Vagina (tissue), 2 donors: ENCODE measurements around the gene KRTAP1-1. TPM values are rescaled to one million over a fixed set of nuclear protein-coding genes. Genes with fewer than 3 reads are reported as not detected.
"Not testable (repeated sequence)": the region's sequence is repeated elsewhere in the genome, so short reads cannot be mapped to it uniquely, and the experiment has no call there.

Experiments
- DNase-seq, 2 donors: peaks; one replicate each; pipeline ENCODE4 v3.0.0-alpha.2; 2017; ENCODE audit errors: extremely low spot score in 2 of 2
- H3K27ac ChIP-seq: fragments of 200-600 bp; sonication (generic); one replicate; pipeline ENCODE4 v1.5.1; 2019
- H3K27me3 ChIP-seq: fragments of 200-600 bp; sonication (generic); one replicate; pipeline ENCODE4 v1.5.1; 2019
- H3K36me3 ChIP-seq, 2 donors: fragments of 200-600 bp; sonication (generic); one replicate each; pipeline ENCODE4 v1.5.1; 2017 to 2019
- H3K4me1 ChIP-seq: fragments of 200-600 bp; sonication (generic); one replicate; pipeline ENCODE4 v1.5.1; 2019
- H3K4me3 ChIP-seq, 2 donors: fragments of 200-600 bp; sonication (generic); 1 replicate in 1 of 2; 2 replicates in 1 of 2; pipeline ENCODE4 v1.5.1; 2016 to 2019
- H3K9me3 ChIP-seq: fragments of 200-600 bp; sonication (generic); one replicate; pipeline ENCODE4 v1.5.1; 2019
- POLR2A ChIP-seq, 2 donors: fragments of 450-650 bp; IDR thresholded peaks; one replicate each; pipeline ENCODE4 v1.6.1; 2017; ENCODE audit warnings: antibody characterized with exemption in 2 of 2, mild to moderate bottlenecking in 2 of 2, moderate library complexity in 2 of 2
- POLR2AphosphoS5 ChIP-seq, 2 donors: sonication (generic); formaldehyde crosslinking; IDR thresholded peaks; one replicate each; pipeline ENCODE4 v1.9.0; 2017; ENCODE audit warnings: antibody characterized with exemption in 2 of 2, mild to moderate bottlenecking in 2 of 2, low read depth in 1 of 2; ENCODE audit not compliant: insufficient read depth in 1 of 2
- intact Hi-C: fragments of 100-400 bp; cut with DNase I; formaldehyde crosslinking; loops from one replicate; pipeline ENCODE4 v1.15.1; 2023
- total RNA-seq: library from RNA; depleted of rRNA; stranded (reverse); fragments of >200 nt; gene quantifications from one replicate; pipeline ENCODE4 v1.2.3, GENCODE V29; 2016
- TF ChIP-seq, protein P1 (sequence below), 3 experiments: fragments of 450-650 bp in 2 of 3; fragments of 200-600 bp in 1 of 3; sonication (generic) in 1 of 3; IDR thresholded peaks; one replicate each; pipeline ENCODE4 v1.5.1; 2017 to 2019; ENCODE audit warnings: antibody characterized with exemption in 3 of 3, mild to moderate bottlenecking in 2 of 3, moderate library complexity in 2 of 3

KRTAP1-1 gene
- total RNA-seq, 1 donor from 2014 or later: not detected

DNA sequence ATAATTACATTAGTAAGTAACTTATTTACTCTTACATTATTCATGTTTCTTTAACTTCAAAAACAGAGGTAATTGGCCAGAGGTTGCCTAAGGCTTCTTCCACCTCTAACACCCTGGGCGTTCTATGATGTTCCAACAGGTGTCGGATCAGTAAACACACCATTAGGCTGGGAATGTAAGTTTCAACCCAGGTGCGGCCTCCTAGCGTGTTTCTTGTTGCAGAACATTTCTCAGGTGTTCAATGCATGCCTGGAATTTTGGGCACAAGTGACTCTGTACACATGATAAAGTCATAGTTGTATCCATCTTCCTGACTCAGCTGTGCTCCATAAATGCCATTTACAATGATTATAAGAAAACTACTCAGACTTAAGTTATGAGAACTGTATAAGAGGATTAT is 12.8 kb upstream of the KRTAP1-1 start:
- no peak overlapping the region for H3K4me3 ChIP-seq
- H3K27me3 ChIP-seq: no peaks in the 10 kb centered on the region
- H3K36me3 ChIP-seq: no peaks in the 10 kb centered on the region
- DNase-seq: no peak
- intact Hi-C loops: no loop called here
- TF ChIP-seq, protein P1, sequence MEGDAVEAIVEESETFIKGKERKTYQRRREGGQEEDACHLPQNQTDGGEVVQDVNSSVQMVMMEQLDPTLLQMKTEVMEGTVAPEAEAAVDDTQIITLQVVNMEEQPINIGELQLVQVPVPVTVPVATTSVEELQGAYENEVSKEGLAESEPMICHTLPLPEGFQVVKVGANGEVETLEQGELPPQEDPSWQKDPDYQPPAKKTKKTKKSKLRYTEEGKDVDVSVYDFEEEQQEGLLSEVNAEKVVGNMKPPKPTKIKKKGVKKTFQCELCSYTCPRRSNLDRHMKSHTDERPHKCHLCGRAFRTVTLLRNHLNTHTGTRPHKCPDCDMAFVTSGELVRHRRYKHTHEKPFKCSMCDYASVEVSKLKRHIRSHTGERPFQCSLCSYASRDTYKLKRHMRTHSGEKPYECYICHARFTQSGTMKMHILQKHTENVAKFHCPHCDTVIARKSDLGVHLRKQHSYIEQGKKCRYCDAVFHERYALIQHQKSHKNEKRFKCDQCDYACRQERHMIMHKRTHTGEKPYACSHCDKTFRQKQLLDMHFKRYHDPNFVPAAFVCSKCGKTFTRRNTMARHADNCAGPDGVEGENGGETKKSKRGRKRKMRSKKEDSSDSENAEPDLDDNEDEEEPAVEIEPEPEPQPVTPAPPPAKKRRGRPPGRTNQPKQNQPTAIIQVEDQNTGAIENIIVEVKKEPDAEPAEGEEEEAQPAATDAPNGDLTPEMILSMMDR (IDR thresholded peaks at IDR 0.05): no peak
- no peak for TF ChIP-seq POLR2A (IDR thresholded peaks at IDR 0.05)
- TF ChIP-seq POLR2AphosphoS5 (IDR thresholded peaks at IDR 0.05; ENCODE audit: insufficient read depth in 1 of 2, low read depth in 1 of 2): no peak
- no peaks in the 10 kb centered on the region for H3K9me3 ChIP-seq
- H3K27ac ChIP-seq: no peak overlapping the region
- no peaks in the 10 kb centered on the region for H3K4me1 ChIP-seq

DNA sequence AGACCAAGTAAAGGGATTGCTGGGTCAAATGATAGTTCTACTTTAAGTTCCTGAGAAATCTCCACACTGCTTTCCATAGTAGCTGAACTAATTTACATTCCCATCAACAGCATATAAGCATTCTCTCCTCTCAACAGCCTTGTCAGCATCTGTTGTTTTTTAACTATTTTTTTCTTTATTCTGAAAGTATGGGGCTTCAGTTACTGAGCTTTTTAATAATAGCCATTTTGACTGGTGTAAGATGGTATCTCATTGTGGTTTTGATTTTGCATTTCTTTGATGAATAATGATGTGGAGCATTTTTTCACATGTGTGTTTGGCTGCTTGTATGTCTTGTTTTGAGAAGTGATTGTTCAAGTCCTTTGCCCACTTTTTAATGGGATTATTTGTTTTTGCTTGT is 11.3 kb upstream of the KRTAP1-1 start:
- intact Hi-C loops: no loop called here
- TF ChIP-seq, protein P1 (IDR thresholded peaks at IDR 0.05): no peak
- no peak for TF ChIP-seq POLR2AphosphoS5 (IDR thresholded peaks at IDR 0.05; ENCODE audit: insufficient read depth in 1 of 2, low read depth in 1 of 2)
- no peak for TF ChIP-seq POLR2A (IDR thresholded peaks at IDR 0.05)
- no peaks in the 10 kb centered on the region for H3K36me3 ChIP-seq
- no peak overlapping the region for H3K4me3 ChIP-seq
- DNase-seq: no peak
- H3K9me3 ChIP-seq: no peaks in the 10 kb centered on the region
- no peaks in the 10 kb centered on the region for H3K27me3 ChIP-seq
- no peak overlapping the region for H3K27ac ChIP-seq
- no peaks in the 10 kb centered on the region for H3K4me1 ChIP-seq

DNA sequence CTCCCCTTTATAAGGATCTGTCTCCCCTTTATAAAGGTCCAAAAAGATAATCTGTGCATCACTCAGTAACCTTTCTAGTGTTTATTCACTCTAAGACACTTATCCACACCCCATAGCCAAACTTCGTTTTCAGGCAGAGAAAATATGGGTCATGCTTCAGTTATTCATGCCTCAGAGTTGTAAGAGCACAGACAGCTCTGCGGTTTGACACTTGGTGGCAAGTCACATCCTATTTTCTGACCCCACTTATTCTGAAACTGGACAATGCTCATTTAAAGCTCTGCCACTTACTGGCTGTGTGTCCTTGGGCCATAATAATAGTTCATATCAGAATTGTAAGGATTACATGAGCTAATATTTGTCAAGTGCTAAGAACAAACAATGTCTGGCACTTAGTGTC is 7.9 kb upstream of the KRTAP1-1 start:
- H3K36me3 ChIP-seq: no peaks in the 10 kb centered on the region
- TF ChIP-seq POLR2AphosphoS5 (IDR thresholded peaks at IDR 0.05; ENCODE audit: insufficient read depth in 1 of 2, low read depth in 1 of 2) (no peak), POLR2A (IDR thresholded peaks at IDR 0.05) (no peak)
- TF ChIP-seq, protein P1 (IDR thresholded peaks at IDR 0.05): no peak
- intact Hi-C loops: no loop called here
- no peaks in the 10 kb centered on the region for H3K4me1 ChIP-seq
- no peaks in the 10 kb centered on the region for H3K27me3 ChIP-seq
- H3K27ac ChIP-seq: no peak overlapping the region
- no peaks in the 10 kb centered on the region for H3K9me3 ChIP-seq
- H3K4me3 ChIP-seq: no peak overlapping the region
- no peak for DNase-seq

DNA sequence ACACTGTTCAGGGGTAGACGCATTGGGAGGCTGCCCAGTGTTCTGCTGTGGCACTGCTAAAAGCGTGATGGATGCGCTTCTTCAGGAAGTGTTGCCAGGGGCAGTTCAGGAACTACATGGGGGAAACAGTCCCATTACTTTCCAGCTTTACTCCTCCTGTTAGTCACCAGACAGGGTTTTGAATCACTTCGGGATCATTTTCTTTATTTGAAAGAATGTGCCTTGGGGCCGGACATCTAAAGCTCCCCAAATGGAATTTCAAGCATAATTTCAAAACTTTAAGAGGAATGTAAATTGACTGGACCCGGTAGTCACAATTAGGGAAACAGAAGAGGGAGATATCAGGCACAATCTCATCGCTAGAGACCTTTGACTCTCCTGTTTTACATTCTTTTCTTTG is 7.2 kb upstream of the KRTAP1-1 start:
- TF ChIP-seq POLR2AphosphoS5 (IDR thresholded peaks at IDR 0.05; ENCODE audit: insufficient read depth in 1 of 2, low read depth in 1 of 2) (no peak), POLR2A (IDR thresholded peaks at IDR 0.05) (no peak)
- TF ChIP-seq, protein P1 (IDR thresholded peaks at IDR 0.05): no peak
- H3K9me3 ChIP-seq: no peaks in the 10 kb centered on the region
- intact Hi-C loops: no loop called here

DNA sequence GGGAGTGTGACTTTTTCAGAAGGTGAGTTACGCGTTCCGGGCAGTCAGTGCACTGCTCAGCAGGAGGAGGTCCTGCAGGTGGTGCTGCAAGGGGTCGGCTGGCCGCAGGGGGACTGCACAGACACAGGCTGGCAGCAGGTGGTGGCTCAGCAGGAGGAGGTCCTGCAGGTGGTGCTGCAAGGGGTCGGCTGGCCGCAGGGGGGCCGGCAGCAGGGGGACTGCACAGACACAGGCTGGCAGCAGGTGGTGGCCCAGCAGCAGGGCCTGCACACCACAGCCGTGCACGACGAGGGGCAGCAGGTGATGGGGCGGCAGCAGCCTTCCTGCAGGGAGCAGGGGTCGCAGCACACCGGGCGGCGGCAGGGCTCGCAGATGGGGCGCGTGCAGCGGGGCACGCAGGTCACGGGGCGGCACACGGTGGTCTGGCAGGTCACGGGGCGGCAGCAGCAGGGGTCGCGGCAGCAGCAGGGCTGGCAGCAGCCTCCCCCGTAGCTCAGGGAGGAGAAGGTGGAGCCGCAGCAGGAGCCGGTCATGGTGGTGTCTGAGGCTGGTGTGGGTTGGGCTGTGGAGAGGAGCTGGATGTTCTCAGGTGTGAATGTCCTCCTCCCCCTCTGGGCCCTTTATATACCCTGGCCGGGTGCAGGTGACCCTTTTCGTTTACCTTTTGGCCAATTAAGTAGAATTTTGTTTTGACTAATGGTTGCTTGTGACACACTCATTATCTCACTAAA is 5.7 kb upstream of the KRTAP1-1 start, which contains the start of gene KRTAP2-1:
TSS of gene KRTAP2-1 (minus strand) at position 582 of the 731 bp plus-strand sequence. CDS start at position 533, 49 bp downstream.
- H3K36me3 ChIP-seq, DNase-seq, H3K9me3 ChIP-seq, H3K27me3 ChIP-seq, intact Hi-C loops, H3K4me1 ChIP-seq, H3K4me3 ChIP-seq, H3K27ac ChIP-seq: not testable (repeated sequence)

More for the DNA sequence above, 7.2 kb upstream of the KRTAP1-1 start:
- Histone ChIP-seq H3K4me1 (no peaks in the 10 kb centered on the region), H3K36me3 (no peaks in the 10 kb centered on the region), H3K27ac (no peak overlapping the region), H3K27me3 (no peaks in the 10 kb centered on the region), H3K4me3 (no peak overlapping the region)
- no peak for DNase-seq
